HepG2 (cell line): ENCODE results near the gene ABCC1. TPM values are rescaled to one million over a fixed set of nuclear protein-coding genes. Genes with fewer than 3 reads are reported as not detected.

ENCODE experiments used
- ADNP ChIP-seq: sonication (generic); formaldehyde crosslinking; IDR thresholded peaks from 2 replicates; pipeline ENCODE4 v1.4.0; 2020; ENCODE audit warnings: missing genetic modification reagents
- CCAR2 ChIP-seq: fragments of 200-400 bp; formaldehyde crosslinking; optimal IDR thresholded peaks from 2 replicates; pipeline ENCODE3; 2018; ENCODE audit warnings: low read depth, mild to moderate bottlenecking, low read length, moderate library complexity
- CTCF ChIP-seq: sonication (generic); formaldehyde crosslinking; IDR thresholded peaks from 2 replicates; pipeline ENCODE4 v1.5.0; 2020; ENCODE audit warnings: mild to moderate bottlenecking, missing genetic modification reagents, moderate library complexity
- GFI1 ChIP-seq: sonication (generic); formaldehyde crosslinking; IDR thresholded peaks from 2 replicates; pipeline ENCODE4 v1.5.0; 2020; ENCODE audit warnings: missing genetic modification reagents, mild to moderate bottlenecking, borderline replicate concordance
- GPBP1L1 ChIP-seq: sonication (generic); formaldehyde crosslinking; IDR thresholded peaks from 2 replicates; pipeline ENCODE4 v1.5.0; 2020; ENCODE audit warnings: mild to moderate bottlenecking, missing genetic modification reagents
- GTF2F1 ChIP-seq: fragments of 150-350 bp; IDR thresholded peaks from 2 replicates; pipeline ENCODE4 v1.6.1; 2014; ENCODE audit warnings: low read length
- HBP1 ChIP-seq: IDR thresholded peaks from 2 replicates; pipeline ENCODE4 v1.6.1; 2016; ENCODE audit warnings: low read depth, control low read depth
- HOMEZ ChIP-seq: IDR thresholded peaks from 2 replicates; pipeline ENCODE4 v1.6.1; 2016; ENCODE audit warnings: low read depth
- MNT ChIP-seq: fragments of 450-650 bp; IDR thresholded peaks from 2 replicates; pipeline ENCODE4 v1.6.1; 2016
- YEATS4 ChIP-seq: sonication (generic); formaldehyde crosslinking; IDR thresholded peaks from 2 replicates; pipeline ENCODE4 v1.4.0; 2020; ENCODE audit warnings: missing genetic modification reagents, borderline replicate concordance
- ZBTB14 ChIP-seq: sonication (generic); formaldehyde crosslinking; IDR thresholded peaks from 2 replicates; pipeline ENCODE4 v1.4.0; 2020; ENCODE audit warnings: missing genetic modification reagents
- ZBTB37 ChIP-seq: sonication (generic); formaldehyde crosslinking; IDR thresholded peaks from 2 replicates; pipeline ENCODE4 v1.4.0; 2020; ENCODE audit warnings: mild to moderate bottlenecking, missing genetic modification reagents
- ZC3H4 ChIP-seq: sonication (generic); formaldehyde crosslinking; IDR thresholded peaks from 2 replicates; pipeline ENCODE4 v1.4.0; 2020; ENCODE audit warnings: missing genetic modification reagents, borderline replicate concordance
- ZMYM4 ChIP-seq: sonication (generic); formaldehyde crosslinking; IDR thresholded peaks from 2 replicates; pipeline ENCODE4 v1.8.1; 2023; ENCODE audit warnings: mild to moderate bottlenecking, missing genetic modification reagents
- ZNF230 ChIP-seq: sonication (generic); formaldehyde crosslinking; IDR thresholded peaks from 2 replicates; pipeline ENCODE4 v1.4.0; 2020; ENCODE audit warnings: mild to moderate bottlenecking, missing genetic modification reagents
- ZNF670 ChIP-seq: sonication (generic); formaldehyde crosslinking; IDR thresholded peaks from 2 replicates; pipeline ENCODE4 v1.8.0; 2022; ENCODE audit warnings: mild to moderate bottlenecking, missing genetic modification reagents, borderline replicate concordance
- ZNF703 ChIP-seq: sonication (generic); formaldehyde crosslinking; IDR thresholded peaks from 2 replicates; pipeline ENCODE4 v1.5.1; 2020; ENCODE audit warnings: missing genetic modification reagents, mild to moderate bottlenecking, moderate library complexity, borderline replicate concordance
- polyA plus RNA-seq, 8 experiments: library from polyadenylated mRNA; depleted of rRNA in 3 of 8; stranded (reverse) in 7 of 8; unstranded in 1 of 8; fragments of >200 nt; fragmentation: Illumina TruSeq in 4 of 8; extraction: Trizol in 4 of 8; gene quantifications; 2 replicates each; pipeline versions ENCODE4 v1.2.1 to v1.2.3, GENCODE V29; 2011 to 2016; ENCODE audit warnings: low read depth in 4 of 8, missing spikeins in 1 of 8, mixed read lengths in 1 of 8; ENCODE audit not compliant: insufficient read depth in 1 of 8
- total RNA-seq, 5 experiments: library from RNA; depleted of rRNA; stranded (reverse); fragments of >200 nt; fragmentation: Illumina TruSeq; extraction: Trizol; gene quantifications; 2 replicates each; pipeline ENCODE4 v1.2.3, GENCODE V29; 2016; ENCODE audit warnings: low read depth in 1 of 5

Gene ABCC1
- total and polyA plus RNA-seq, 2 of the 13 experiments (the other 11 are each of a cell fraction or from before 2014, with no cell fraction given) = 13.0 to 30.6 TPM

- peak; percentile 40 for TF ChIP-seq CTCF (CRISPR knock-in tag)
- TF ChIP-seq GPBP1L1 (CRISPR knock-in tag) = no peak
- TF ChIP-seq ZNF670 (CRISPR knock-in tag) = no peak
- TF ChIP-seq ZNF703 = no peak
- 0 out of 2 replicates have a peak, but pooled peaks have one; percentile 16 for TF ChIP-seq YEATS4 (CRISPR knock-in tag)
- no peak for TF ChIP-seq ZC3H4 (CRISPR knock-in tag)
- no peak for TF ChIP-seq GFI1
- TF ChIP-seq ZBTB37 (CRISPR knock-in tag) = no peak
- no peak for TF ChIP-seq GTF2F1
- no peak for TF ChIP-seq MNT
- TF ChIP-seq ZMYM4 (CRISPR knock-in tag) = no peak
- no peak for TF ChIP-seq ADNP
- no peak for TF ChIP-seq ZBTB14
- peak; percentile 16; the same call in 1 of the 2 replicates for TF ChIP-seq ZNF230 (CRISPR knock-in tag)
- TF ChIP-seq CCAR2 = no peak
- no peak for TF ChIP-seq HBP1 (CRISPR knock-in tag)
- TF ChIP-seq HOMEZ (CRISPR knock-in tag) = no peak
Observed at GRCh38 chr16:15949210-15950160, at the start of gene ABCC1 (continued).
